Glomerular visceral epithelial cell (primary cell): ENCODE results near the gene DSE.

Source experiments
- DNase-seq: peaks from one replicate; pipeline ENCODE4 v3.0.0-alpha.2; 2016; ENCODE audit errors: extremely low spot score

DSE gene

DNA sequence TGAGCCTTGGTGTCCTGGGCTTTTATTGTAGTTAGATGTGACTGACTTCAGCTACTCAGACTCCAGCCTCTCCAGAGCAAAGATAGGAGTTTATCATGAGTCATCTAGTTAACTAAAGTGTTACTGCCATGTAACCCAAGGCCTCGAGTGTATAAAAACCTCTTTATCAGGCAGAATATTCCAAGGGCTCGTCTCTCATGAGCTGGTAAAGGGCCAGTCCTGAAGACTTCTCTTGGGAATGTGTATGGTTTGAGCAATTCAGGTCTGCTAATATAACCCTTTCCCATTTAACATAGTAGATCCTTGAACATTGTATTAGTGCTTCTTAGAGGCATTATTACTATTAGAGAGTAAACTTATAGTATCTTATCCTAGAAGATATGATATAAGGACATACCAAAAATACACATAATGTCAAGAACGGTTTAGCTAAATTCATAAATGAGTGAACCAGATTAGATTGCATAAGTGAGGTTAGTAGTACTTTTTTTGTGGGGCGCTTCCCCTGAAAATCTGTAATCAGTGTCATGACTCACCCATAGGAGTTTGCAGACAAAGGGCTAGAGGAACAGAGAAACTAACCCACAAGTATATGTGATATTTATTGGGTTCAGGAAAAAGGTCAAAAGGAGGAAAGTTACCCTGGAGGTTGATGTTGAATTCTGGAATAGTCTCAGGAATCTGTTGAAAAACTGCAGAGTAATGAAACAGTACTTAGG, 16.0 kb downstream of the DSE start:
- DNase-seq: peak; percentile 53

DNA sequence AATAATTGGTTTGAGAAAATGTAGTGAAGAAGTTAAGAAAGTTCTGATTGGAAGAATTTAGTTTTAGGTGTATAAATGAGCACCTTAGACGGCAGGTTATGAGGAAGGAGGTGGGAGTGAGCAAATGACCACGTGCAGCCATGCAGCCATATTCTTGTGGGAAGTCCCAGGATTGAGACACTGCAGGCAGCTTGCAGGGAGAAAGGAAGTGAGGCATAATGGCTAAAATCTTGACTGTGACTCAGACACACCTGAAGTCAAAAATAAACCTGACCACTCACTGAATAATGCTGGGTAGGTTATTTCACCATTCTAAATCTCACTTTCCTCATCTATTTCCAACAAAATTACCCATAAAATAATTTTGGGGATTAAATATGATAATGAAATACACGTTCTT, 16.6 kb downstream of the DSE start:
- DNase-seq: peak; percentile 78

DNA sequence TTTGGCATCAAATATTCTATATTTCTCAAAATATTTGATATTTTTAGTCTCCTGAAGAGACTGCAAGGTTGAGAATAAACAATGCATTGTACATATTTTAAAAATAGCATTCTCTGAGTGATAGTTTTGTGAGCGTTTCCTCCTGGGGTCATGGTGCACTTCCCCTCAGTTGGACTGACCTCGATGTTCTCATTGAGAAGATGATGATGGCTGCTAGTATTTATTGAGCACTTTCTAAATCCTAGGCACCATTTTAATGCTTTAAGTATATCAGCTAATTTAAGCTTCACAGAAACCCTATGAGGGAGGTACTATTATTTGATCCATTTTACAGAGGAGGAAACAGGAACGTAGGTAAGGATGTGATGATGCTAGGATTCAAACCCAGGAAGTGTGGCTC, 18.2 kb downstream of the DSE start:
- DNase-seq: no peak

DNA sequence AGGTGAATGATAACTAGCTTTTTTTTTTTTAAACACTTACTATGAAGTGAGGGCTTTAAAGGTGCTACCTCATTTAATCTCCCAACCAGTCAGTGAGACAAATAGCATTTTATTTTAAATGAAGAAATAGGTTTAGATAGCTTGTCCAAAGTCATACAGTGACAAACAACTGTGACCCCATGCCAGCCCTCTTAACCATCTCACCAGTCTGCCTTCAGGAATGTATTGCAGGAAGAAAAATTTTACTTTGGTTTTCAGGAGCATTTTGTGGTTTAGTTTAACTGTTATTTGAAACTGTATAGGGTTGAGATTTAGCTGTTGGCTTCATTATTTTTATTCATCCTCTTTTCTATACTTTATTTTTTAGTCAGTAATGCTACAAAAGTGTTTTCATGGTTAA, 18.6 kb downstream of the DSE start:
- DNase-seq: no peak

DNA sequence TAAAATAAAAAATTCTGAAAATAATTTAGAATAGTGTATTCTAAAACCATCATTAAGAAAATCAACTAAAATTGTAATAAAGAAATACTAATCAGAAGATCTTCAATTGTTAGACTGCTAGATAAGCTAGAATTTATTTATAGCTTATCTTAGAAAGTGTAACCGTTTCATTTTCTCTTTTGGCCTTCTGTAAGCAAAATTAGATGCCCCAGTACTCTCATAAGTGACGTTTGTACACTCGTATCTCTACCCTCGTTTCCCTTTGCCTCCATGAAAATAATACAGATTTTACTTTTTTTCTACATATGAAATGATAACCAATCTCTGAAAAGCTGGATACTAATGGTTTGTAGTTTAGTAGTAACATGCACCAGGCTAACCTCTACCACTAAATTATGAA, 19.8 kb downstream of the DSE start:
- DNase-seq: no peak

DNA sequence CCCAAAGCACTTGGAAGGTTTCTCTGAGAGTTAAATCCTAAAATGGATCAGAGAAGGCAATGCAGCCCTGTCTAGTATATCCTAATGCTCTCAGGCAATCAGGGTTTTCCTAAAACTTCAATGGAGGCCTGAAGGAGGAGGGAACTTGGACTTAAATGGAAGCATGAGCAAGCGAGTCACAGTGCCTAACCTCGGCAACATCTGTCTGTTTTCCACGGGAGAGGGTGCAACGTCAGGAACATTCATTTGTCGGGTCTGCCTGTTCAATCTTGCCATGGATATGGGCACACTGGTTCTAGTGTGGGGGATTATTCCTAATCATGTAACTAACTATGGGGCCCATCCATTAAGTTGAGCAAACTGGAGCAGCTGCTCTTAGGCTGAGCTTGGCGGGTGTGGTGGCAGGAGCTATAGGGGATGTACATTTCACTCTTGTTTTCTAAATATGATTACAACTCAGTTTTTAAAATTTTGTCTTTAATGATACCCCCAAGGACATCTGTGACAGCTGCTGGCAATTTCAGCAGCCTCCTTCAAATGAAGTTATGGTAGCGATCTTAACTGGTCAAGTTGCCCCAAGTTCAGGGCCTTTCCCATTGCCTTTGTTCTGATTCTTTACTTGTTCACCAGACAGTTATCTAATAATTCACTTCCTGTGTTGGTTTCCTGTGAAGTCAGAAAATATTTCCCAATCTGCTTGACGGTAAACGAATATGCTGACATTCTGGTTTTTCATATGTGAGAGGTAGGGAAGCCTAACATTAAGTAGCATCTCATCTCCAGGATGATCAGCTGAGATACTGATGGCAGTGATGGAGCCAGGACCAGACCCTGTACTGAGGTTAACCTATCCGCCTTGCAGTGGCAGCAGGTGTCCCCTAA, 21.6 kb downstream of the DSE start:
- DNase-seq: no peak

DNA sequence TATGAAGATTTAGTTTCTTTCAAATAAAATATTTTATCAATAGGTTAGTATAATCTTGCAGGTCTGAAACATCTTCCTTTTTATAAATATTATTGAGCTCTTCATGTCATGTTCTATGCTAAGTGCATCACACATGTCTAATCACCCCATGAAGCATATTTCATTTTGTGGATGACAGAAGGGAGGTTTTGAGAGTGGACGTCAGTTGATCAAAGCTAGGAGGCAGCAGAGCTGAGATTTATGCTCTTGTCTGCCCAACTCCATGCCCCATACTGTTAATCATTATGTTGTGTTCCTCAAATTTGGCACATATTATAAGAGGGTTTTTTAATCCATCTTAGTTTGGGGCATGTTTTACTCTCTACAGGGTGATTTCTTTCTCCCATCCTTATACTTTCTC, 22.7 kb downstream of the DSE start:
- no peak for DNase-seq

DNA sequence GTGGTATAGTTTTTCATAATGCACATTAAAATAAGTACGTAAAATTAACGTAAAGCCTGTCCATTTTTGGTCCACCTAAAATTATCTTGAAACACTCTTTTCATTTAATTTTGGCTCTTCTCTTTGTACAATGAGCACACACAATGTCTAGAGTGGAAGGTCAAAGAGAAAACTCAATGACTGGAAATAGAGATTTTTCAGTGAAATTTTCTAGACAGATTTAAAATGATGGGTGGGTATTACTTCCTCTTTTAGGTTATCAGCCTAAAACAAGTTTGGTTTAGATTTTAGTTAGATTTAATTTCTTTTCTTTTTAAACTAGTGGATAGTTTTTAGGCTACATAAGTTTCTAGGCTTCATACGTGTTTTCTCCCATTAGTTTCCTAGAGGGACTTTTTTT, 24.9 kb downstream of the DSE start:
- no peak for DNase-seq

DNA sequence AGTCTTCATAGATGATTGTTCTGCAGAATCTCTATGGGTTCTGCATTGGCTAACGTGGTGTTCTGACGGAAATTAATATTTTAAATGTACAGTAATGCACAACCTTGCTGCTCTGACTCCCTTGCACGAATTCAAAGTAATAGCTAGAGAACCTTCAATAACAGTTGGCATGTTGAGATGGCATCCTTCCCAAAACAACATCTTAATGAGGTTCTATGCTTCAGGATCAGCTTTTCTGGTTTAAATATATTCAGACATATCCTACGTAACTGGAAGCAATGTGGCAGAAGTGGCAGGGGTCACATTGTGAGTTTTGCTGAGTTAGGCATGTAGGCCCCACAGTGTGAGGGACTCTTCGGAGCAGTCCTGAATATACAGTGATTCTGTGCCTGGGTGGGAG, 25.7 kb downstream of the DSE start:
- no peak for DNase-seq

DNA sequence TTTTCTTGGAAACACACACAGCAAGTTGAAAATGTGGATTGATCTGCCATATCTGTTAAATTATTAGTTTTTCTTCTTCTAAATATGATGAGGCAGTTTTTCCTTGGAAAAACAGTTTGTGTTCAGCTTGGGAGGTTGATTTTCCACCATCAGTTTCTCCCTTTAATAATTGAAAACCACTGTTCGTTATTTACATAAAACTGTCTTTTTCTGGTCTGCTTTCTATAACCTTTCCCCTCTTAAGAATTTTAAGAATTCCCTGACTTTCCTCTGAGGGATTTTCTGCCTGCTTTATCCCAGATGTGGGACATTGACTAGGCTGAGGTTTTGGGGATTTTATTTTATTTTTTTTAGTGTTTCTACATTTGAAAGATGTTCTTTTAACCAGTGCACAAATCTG, 27.2 kb downstream of the DSE start:
- DNase-seq: peak; percentile 23

DNA sequence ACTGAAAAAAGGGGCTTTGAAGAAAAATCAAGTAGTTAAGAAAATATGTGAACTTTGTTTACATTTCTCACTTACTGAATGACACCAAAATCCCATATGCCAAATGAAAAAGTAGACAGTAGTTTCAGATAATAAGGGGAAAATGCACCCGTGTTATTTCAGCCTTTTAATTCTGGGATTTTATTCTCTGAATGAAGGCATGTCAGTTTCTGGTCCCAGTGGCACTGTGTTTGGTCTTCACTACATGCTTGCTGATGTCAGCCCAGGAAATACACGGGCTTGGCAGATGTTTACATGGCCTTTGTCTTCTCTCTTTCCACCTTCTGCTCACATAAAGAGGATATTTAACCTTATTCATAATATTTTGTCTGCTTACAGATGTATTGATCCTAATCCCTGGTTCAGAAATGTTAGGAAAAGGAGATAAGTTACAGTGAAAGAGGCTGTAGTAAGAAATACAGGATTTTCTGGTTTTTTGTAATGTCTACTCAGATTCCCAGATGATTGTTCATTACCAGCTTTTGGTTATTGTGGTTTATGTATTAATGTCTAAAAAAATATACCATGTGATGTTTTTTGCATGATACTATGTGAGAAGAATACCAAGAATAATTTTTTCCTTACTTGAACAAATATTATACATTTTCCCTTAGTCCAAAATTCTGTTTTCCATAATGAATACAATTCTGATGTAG, 27.7 kb downstream of the DSE start:
- peak; percentile 38 for DNase-seq

DNA sequence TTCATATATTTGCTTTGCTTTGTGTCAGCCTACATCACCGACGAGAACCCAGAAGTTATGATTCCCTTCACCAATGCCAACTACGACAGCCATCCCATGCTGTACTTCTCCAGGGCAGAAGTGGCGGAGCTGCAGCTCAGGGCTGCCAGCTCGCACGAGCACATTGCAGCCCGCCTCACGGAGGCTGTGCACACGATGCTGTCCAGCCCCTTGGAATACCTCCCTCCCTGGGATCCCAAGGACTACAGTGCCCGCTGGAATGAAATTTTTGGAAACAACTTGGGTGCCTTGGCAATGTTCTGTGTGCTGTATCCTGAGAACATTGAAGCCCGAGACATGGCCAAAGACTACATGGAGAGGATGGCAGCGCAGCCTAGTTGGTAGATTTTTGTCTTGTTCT, 28.5 kb downstream of the DSE start:
- no peak for DNase-seq

DNA sequence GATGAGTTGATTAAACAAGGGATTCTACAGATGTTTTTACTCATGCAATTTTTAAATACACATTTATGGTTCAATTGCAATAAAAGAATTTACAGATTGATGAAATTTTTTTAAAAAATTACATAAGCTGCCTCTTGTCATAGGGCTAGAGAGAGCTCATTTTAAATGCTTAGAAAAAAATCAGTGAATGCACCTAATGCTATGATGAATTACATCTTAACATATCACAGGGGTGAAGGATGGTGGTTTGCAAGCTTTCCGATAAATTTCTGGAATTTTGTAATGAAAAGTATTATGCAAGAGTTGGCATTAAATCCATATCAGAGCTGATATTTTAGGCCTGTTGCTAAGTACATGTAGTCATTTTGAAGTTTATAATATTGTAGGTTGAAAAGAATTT, 29.6 kb downstream of the DSE start:
- no peak for DNase-seq

DNA sequence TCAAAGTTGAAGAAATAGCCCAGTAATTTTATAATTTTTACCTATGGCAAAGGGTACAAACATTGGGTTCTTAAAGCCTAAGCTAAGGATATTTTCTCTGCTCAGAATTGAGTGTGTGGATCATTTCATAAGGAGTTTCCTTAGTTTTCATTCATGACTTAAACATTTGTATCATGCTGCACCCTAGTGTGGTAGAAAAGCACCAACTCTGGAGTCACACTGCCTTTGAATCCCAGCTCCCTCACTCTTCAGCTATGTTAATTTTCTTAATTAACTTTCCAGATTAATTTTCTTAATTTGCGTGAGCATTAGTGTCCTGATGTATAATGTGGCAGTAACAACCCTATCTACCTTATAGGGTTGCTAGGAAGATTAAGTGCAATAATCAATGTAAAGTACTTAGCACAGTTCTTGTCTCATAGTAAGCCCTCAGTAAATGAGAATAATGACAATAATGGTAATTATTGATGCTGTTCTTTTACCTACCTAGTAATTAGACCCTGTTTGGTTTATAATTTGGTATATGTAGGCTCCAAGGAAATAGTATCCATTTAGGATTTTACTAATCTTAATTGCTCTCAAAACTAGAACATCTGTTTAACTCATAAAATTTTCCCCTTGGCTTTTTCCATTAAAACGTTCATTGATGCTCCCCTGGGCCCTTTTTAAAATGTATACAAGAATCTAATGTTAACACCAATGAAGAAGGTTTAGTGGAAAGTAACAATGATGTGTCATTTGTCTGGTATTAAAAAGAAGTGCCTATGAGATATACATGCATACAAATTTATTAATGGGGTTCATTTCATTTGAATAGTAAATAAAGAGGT, 31.6 kb downstream of the DSE start:
- no peak for DNase-seq

DNA sequence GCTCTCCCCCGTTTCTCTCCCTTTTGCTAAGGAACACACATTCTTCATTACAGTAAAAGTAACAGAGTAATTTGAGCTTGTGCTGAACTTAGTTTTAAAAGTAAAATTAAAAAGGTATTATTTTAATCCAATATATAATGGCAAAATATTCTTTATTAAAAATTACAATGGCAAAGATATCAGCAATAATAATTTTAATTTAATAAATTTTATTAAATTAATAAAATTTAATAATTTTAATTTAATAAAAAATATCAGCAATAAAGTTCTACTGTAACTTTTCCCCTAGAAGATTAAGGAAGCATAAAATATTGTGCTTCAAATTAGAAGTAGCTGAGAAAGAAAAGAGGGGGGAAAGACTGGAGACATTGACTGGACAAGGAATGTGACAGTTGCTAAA, 32.5 kb downstream of the DSE start:
- no peak for DNase-seq

DNA sequence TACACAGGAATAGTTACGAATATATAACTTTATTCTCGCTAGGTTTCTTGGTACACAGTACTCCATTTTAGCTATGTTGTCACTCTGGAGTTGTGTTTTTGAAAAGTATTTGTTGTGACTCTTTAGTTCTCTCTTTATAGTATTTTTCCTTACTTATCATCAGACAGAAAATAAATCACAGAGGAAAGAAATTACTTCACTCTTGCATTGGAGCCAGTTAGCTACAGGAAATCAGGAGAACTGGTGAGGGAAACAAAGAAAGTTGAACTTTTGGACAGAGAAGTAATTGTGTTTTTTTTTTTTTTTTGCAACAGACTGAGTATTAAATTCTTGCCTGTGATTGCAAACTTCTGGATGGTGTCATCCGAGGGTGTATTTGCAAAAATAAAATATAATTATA, 33.9 kb downstream of the DSE start:
- no peak for DNase-seq

DNA sequence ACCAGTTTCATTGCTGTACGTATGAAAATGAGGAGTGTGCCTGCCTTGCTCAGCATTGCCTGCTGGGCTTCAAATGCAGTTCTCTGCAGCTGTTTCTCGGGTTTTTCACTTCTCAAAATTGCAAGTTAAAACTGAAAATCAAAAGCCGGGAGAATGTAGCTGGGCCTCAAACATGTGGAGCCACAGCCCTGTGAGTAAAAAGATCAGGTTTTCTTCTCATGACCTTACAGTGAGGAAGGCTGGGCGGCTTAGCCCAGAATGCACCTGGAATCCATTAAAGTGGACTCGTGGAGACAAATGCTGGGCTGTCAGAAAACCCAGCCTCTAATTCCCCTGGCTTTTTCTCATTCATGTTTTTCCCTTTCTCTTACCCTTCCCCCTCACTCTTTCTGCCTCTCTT, 34.4 kb downstream of the DSE start:
- no peak for DNase-seq

DNA sequence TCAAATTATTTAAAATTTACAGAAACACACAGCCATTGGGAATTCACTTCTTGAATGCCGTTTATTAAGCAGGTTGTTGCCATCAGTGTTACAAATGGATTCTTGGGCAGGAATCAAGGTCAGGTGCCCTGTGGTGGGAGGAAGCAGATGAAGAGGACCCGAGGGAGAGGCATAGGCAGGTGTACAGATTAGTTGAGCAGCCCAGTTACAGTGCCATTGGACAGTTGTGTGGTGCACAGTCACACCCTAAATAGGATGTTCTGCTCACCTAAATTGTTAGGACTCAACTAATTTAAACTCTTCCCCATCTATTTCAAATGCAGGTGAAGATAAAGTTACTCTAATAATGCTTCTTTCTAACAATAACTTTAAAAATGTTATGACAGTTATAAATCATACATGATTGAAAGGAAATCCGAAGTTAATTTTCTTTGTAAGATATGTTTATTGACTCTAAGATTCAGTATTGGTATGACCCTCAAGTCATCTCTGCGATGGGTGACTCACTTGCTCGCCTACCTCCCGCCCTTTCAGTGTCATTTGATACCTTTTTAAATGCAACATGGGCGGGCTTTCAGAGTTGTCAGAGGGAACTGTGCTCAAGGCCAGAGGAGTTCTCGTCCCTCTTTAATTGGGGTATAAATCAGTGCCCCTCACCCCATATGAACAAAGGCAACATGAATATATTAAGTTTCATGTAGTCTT, 35.1 kb downstream of the DSE start:
- DNase-seq: no peak

DNA sequence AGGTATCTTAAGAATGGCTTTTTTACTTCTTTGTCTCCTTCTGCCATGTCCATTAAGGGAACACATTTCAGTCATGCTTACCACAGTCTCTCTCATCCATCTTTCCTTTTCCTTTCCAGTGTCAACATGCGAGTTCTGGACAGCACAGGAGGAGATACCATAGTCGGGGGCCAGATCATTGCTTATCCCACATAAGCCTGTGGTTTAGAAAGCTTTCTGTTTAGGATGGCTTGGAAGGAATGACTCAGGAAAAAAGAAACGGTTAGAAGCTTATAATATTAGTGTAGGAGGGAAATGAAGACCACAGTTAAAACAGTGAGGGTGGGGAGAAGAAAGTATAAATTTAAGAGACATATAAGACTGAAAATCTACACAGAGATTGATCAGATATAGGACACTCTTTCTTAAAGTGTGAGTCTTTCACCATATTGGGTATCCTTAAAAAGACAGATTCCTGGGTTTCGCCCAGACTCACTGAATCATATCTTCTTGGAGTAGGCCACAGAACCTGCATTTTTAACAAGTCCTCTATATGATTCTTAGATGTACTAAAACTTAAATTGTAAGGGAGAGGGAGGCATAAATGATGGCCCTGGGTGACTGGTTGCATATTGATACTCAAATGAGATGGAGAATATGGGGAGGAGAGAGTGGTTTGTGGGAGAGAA, 36.1 kb downstream of the DSE start:
- DNase-seq: peak; percentile 51

DNA sequence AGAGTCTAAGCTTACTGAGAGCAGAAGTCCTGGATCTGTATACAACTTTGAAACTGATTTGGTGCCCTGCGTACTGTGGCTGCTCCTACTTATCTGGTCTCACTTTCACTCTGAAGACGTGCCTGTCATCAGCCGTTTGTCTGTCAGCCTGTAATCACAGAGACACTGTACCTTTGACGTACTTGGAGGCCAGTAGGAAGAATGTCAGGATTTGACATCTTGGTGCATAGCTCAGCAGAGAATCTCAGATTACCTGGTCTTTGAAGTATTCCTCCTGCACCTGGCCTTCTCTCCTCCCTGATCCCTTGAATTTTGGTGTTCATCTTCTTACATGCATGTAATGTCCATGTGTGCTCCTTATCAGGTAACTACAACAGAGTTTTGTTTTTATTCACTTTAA, 37.7 kb downstream of the DSE start:
- DNase-seq: no peak

DNA sequence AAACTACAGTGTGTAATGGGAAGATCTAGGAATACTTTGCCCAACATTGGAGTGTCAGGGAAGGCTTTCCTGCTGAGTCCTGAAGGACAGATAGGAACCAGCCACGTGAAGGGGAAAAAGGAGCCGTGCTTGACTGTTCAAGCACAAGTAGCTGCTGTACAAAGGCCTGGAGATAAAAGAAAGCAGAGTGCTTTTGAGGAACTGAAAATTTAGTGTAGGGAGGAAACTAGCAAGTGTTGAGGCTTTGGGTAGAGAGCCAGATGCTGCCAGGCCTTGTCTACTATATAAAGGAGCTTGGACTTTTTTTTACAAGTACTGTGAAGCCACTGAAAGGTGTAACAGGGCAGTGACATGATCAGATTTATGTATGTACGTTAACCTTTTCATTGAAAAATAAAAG, 39.0 kb downstream of the DSE start:
- no peak for DNase-seq
